ENCODE results near the gene IMPDH1. TPM values are rescaled to one million over a fixed set of nuclear protein-coding genes. Genes with fewer than 3 reads are reported as not detected.
A peak's percentile ranks its signal among the peaks of the same experiment; 100 is the strongest.

Gene IMPDH1
- total RNA-seq, 1 experiment from 2014 or later: 57.1 TPM

DNA sequence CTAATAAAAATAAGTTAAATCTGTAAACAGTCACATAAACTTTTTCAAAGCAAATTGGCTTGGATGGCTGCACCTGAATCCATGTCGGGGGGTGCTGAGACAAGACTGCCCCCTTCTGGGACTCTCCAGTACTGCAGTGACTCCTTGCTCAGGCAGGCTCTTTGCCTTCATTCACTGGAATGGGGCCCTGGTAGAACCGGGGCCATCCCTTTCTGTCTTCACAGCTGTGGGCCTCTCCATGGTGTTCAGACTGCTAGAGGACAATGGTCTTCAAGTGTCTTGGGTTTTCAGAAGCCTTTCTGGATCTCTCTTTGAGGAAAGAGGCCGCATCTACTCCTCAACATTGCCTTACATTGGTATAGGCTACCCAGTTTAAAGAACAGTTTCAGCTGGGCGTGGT, 16.1 kb upstream of the IMPDH1 start:
- Mint-ChIP-seq H3K27ac (ENCODE audit: unreplicated experiment) (no peak overlapping the region), H3K4me1 (ENCODE audit: low read depth, unreplicated experiment) (peaks cover 7% of the 10 kb centered on the region), H3K36me3 (ENCODE audit: insufficient read depth, unreplicated experiment) (peaks cover 5% of the 10 kb centered on the region), H3K27me3 (ENCODE audit: unreplicated experiment) (no peaks in the 10 kb centered on the region), H3K9me3 (ENCODE audit: low read depth, unreplicated experiment) (no peaks in the 10 kb centered on the region), H3K4me3 (ENCODE audit: low read depth, unreplicated experiment) (no peak overlapping the region)
- TF ChIP-seq, protein P1, sequence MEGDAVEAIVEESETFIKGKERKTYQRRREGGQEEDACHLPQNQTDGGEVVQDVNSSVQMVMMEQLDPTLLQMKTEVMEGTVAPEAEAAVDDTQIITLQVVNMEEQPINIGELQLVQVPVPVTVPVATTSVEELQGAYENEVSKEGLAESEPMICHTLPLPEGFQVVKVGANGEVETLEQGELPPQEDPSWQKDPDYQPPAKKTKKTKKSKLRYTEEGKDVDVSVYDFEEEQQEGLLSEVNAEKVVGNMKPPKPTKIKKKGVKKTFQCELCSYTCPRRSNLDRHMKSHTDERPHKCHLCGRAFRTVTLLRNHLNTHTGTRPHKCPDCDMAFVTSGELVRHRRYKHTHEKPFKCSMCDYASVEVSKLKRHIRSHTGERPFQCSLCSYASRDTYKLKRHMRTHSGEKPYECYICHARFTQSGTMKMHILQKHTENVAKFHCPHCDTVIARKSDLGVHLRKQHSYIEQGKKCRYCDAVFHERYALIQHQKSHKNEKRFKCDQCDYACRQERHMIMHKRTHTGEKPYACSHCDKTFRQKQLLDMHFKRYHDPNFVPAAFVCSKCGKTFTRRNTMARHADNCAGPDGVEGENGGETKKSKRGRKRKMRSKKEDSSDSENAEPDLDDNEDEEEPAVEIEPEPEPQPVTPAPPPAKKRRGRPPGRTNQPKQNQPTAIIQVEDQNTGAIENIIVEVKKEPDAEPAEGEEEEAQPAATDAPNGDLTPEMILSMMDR (IDR thresholded peaks at IDR 0.05; ENCODE audit: unreplicated experiment): peak; percentile 84
- BruUV-seq (replicated peaks): no TSS peak
- intact Hi-C loops (cut with micrococcal nuclease; ENCODE audit: unreplicated experiment): loop anchor here (1.0 kb wide), 1 partner anchor 28 kb away; no protein-coding TSS in a partner anchor
- peak; percentile 80 for DNase-seq
- CTCF ChIA-PET: interaction anchor here (0.6 to 3.5 kb wide), 4 partner anchors 26 to 300 kb away, joined by 3 to 63 read pairs (median 12); no protein-coding TSS in a partner anchor

DNA sequence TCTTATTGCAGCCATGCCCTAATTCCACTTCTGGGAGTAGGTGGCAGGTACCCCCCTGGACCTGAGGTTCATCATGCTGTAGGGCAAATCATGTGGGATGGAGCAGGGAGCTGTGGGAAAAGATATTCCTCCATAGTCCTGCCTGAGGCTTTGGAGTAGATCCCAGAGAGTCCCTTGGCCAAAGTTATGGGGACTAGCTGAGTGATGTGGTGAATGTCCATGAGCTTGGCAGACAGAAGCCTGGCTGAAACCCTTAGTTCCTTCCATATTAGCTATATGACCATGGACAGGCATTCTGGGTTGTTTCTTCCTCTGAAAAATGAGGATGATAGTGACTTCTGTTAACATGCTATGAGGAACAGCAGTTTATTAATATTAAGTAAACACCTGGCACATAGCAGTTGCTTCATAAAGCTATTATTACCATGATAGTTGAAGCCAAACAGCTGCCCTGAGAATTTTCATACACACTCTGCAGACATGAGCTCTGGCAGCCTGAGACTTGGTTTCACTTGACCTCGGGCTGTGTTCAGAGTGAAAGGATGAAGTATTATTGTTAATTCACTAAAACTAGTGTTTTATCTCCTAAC, 15.0 kb upstream of the IMPDH1 start:
- intact Hi-C loops (cut with micrococcal nuclease; ENCODE audit: unreplicated experiment): no loop called here
- H3K27ac Mint-ChIP-seq (ENCODE audit: unreplicated experiment): no peak overlapping the region
- TF ChIP-seq, protein P1 (IDR thresholded peaks at IDR 0.05; ENCODE audit: unreplicated experiment): no peak
- peaks cover 4% of the 10 kb centered on the region for H3K27me3 Mint-ChIP-seq (ENCODE audit: unreplicated experiment)
- CTCF ChIA-PET: interaction anchor here (0.6 to 3.2 kb wide), 3 partner anchors 14 to 142 kb away, joined by 3 to 21 read pairs (median 5); partner anchors contain the start of gene IMPDH1
- H3K36me3 Mint-ChIP-seq (ENCODE audit: insufficient read depth, unreplicated experiment): peaks cover 5% of the 10 kb centered on the region
- BruUV-seq (replicated peaks): no TSS peak
- no peak for DNase-seq
- H3K4me1 Mint-ChIP-seq (ENCODE audit: low read depth, unreplicated experiment): peaks cover 7% of the 10 kb centered on the region
- no peaks in the 10 kb centered on the region for H3K9me3 Mint-ChIP-seq (ENCODE audit: low read depth, unreplicated experiment)
- H3K4me3 Mint-ChIP-seq (ENCODE audit: low read depth, unreplicated experiment): no peak overlapping the region

DNA sequence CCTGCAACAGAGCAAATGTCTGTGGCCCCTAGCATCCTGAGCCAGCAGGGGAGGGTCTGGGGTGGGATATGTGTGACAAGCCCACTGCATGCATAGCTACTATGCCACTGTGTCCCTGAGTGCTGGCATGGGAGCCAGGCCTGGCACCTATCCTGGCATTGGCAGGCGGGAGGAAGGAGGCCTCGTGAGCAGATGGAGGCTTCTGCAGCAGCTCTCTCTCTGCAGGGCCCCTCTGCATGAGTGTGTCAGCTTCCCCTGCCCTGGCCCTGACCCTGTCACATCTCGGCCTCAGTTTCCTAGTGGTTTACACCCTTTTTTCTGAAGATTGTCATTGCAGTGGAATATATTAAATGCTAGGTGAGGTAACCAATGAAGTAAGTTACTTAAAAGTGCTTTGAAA, 13.1 kb upstream of the IMPDH1 start:
- Mint-ChIP-seq H3K27me3 (ENCODE audit: unreplicated experiment) (peaks cover 22% of the 10 kb centered on the region), H3K27ac (ENCODE audit: unreplicated experiment) (no peak overlapping the region), H3K4me1 (ENCODE audit: low read depth, unreplicated experiment) (peaks cover 7% of the 10 kb centered on the region), H3K36me3 (ENCODE audit: insufficient read depth, unreplicated experiment) (peaks cover 5% of the 10 kb centered on the region), H3K9me3 (ENCODE audit: low read depth, unreplicated experiment) (no peaks in the 10 kb centered on the region), H3K4me3 (ENCODE audit: low read depth, unreplicated experiment) (no peak overlapping the region)
- intact Hi-C loops (cut with micrococcal nuclease; ENCODE audit: unreplicated experiment): no loop called here
- no peak for DNase-seq
- CTCF ChIA-PET: interaction anchor here (0.6 kb wide), 1 partner anchor 466 kb away, joined by 4 read pairs; no protein-coding TSS in a partner anchor
- no TSS peak for BruUV-seq (replicated peaks)
- TF ChIP-seq, protein P1 (IDR thresholded peaks at IDR 0.05; ENCODE audit: unreplicated experiment): no peak

DNA sequence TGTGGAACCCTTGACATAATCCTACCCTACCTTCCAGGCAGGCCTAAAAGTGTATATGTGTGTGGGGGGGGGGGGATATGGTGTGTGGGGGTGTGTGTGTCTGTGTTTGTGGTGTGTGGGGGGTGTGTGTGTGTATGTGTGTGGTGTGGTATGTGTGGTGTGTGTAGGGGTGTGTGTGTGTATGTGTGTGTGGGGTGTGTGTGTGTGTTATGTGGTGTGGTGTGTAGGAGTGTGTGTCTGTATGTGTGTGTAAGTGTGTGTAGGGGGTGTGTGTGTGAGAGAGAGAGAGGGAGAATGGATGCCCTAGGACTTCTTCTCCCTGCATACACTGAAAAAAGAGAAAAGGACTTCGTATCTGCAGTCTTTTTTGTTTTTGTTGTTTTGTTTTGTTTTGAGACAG, 12.3 kb upstream of the IMPDH1 start:
- Mint-ChIP-seq H3K27me3 (ENCODE audit: unreplicated experiment) (peaks cover 22% of the 10 kb centered on the region), H3K36me3 (ENCODE audit: insufficient read depth, unreplicated experiment) (peaks cover 5% of the 10 kb centered on the region), H3K4me3 (ENCODE audit: low read depth, unreplicated experiment) (no peak overlapping the region), H3K27ac (ENCODE audit: unreplicated experiment) (no peak overlapping the region), H3K4me1 (ENCODE audit: low read depth, unreplicated experiment) (peaks cover 7% of the 10 kb centered on the region), H3K9me3 (ENCODE audit: low read depth, unreplicated experiment) (no peaks in the 10 kb centered on the region)
- TF ChIP-seq, protein P1 (IDR thresholded peaks at IDR 0.05; ENCODE audit: unreplicated experiment): no peak
- CTCF ChIA-PET: no interaction called here
- intact Hi-C loops (cut with micrococcal nuclease; ENCODE audit: unreplicated experiment): no loop called here
- BruUV-seq (replicated peaks): no TSS peak
- DNase-seq: no peak
